Testis (tissue), 2 donors: ENCODE data around the gene EXOC3L1.

Experiments
- CTCF ChIP-seq, 3 experiments: fragments of 450-650 bp in 2 of 3; fragments of 200-600 bp in 1 of 3; sonication (generic) in 1 of 3; IDR thresholded peaks; one replicate each; pipeline ENCODE4 v1.5.1; 2016 to 2019; ENCODE audit warnings: antibody characterized with exemption in 3 of 3, mild to moderate bottlenecking in 2 of 3, moderate library complexity in 1 of 3
- POLR2A ChIP-seq: fragments of 450-650 bp; IDR thresholded peaks from one replicate; pipeline ENCODE4 v1.6.1; 2017; ENCODE audit warnings: antibody characterized with exemption, mild to moderate bottlenecking, moderate library complexity

- TF ChIP-seq CTCF (IDR thresholded peaks at IDR 0.05): no peak
- no peak for TF ChIP-seq POLR2A
These were observed 1.6 kb downstream of the EXOC3L1 start for GRCh38 chr16:67188323-67188722.
